OCI-M1 (cell line): ENCODE data around the gene PHF14.
"Not testable (repeated sequence)": the region's sequence is repeated elsewhere in the genome, so short reads cannot be mapped to it uniquely, and the experiment has no call there.

Experiments used
- DNase-seq: peaks from one replicate; lab custom pipeline; 2025; lab: John Stamatoyannopoulos, UW

PHF14 gene, protein sequence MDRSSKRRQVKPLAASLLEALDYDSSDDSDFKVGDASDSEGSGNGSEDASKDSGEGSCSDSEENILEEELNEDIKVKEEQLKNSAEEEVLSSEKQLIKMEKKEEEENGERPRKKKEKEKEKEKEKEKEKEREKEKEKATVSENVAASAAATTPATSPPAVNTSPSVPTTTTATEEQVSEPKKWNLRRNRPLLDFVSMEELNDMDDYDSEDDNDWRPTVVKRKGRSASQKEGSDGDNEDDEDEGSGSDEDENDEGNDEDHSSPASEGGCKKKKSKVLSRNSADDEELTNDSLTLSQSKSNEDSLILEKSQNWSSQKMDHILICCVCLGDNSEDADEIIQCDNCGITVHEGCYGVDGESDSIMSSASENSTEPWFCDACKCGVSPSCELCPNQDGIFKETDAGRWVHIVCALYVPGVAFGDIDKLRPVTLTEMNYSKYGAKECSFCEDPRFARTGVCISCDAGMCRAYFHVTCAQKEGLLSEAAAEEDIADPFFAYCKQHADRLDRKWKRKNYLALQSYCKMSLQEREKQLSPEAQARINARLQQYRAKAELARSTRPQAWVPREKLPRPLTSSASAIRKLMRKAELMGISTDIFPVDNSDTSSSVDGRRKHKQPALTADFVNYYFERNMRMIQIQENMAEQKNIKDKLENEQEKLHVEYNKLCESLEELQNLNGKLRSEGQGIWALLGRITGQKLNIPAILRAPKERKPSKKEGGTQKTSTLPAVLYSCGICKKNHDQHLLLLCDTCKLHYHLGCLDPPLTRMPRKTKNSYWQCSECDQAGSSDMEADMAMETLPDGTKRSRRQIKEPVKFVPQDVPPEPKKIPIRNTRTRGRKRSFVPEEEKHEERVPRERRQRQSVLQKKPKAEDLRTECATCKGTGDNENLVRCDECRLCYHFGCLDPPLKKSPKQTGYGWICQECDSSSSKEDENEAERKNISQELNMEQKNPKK

GRCh38 chr7:10973061-10973941, at the start of gene PHF14:
PHF14 (plus strand) TSS chr7:10973872; CDS start chr7:10974324, 452 bp downstream.
- peak; percentile 96 for DNase-seq

DNA sequence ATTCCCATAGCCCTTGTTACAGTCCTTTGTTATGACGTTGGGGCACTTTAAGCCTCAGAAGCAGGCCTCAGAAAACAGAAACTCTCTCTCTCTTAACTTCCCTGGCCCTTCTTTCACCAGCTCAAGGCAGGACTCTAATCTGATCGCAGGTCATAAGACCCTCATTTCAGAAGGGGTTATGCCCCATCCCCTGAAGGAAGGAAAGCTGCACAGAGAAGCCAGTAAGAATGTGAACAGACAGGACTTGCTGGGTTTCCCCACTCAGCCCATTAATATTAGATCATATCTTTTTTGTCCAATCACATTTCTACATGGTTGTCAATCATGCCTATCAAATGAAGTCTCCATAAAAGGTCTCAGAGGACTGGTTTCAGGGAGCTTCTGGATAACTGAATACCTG, 49.3 kb upstream of the PHF14 start:
- DNase-seq = no peak

DNA sequence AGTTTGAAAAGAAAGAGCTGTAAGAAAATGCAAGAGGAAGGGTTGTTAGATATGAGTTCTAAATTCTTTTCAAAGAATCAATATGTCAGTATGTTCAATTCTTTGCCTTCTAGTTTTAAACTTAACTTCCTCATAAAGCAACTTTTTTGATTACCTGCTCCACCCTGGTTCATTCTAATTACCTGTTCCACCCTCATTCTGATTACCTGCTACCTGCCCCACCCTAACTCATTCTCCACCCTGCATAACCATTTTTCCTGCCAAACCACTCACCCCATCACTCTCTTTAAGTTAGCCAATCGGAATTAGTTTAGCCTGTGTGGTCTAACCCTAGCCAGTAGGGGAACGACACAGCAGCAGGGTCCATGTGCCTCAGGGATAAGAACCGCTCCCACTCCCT, 45.5 kb upstream of the PHF14 start:
- not testable (repeated sequence) for DNase-seq

GRCh38 chr7:10930551-10930950, 43.1 kb upstream of the PHF14 start:
- DNase-seq = no peak

- DNase-seq = no peak
These were observed 42.5 kb upstream of the PHF14 start for GRCh38 chr7:10931161-10931560.

DNA sequence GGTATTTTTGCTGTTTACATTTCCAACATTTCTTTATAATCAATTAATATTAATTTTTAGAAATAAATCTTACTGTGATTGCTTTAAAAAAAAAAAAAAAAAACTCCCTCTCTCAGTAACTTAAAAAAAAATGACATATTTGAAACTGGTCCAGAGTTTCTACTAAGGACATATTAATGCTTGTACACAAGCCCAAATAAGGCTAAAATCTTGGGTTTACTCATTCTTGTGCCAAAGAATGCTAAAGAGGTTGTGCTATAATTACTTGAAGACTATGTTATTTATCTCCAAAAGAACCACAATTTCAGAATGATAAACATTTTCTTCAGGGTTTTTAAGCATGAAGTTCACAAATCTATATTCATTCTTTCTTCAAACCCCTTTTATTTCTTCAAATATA, 39.4 kb upstream of the PHF14 start:
- DNase-seq = no peak

- no peak for DNase-seq
These were observed 34.3 kb upstream of the PHF14 start for GRCh38 chr7:10939237-10939910.

DNA sequence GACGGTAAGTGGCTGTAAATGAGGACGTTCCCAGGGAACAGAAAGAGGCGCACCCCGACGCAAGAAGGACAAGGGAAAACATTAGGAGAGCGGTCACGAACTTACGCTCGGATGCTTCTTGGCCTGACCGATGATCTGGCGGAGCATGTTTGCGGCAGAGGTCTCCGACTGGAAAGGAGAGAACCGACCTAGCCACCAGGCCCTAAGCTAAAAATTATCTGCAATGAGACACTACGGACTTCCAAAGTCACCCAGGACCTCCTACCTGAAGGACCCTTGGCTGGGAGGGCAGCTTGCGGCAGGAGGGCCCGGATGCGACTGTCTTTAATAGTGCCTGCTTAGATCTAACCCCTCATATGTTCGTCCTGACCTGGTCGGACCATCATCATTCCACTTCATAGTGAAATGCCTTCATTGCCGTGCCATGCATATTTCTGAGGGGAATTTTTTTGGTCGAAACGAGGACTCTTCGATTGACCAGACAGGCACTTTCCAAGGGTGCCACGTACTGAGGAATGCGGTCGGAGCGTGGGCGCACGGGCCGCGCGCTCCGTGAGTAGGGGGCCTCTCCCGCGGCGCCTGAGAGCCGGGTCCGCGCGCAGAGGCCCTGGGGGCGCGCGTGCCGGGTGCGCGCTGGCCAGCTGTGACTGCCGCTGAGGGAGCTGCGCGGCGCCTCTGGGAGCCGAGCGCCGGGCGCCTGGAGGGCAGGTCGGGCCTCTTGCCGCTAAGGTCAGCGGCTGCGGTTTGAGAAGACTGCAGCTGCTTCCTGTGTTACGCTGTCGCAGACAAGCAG, 33.6 kb upstream of the PHF14 start:
- peak; percentile 92 for DNase-seq

- DNase-seq = peak; percentile 52
These were observed 32.8 kb upstream of the PHF14 start for GRCh38 chr7:10940704-10941355.

GRCh38 chr7:10950494-10950893, 23.2 kb upstream of the PHF14 start:
- no peak for DNase-seq

DNA sequence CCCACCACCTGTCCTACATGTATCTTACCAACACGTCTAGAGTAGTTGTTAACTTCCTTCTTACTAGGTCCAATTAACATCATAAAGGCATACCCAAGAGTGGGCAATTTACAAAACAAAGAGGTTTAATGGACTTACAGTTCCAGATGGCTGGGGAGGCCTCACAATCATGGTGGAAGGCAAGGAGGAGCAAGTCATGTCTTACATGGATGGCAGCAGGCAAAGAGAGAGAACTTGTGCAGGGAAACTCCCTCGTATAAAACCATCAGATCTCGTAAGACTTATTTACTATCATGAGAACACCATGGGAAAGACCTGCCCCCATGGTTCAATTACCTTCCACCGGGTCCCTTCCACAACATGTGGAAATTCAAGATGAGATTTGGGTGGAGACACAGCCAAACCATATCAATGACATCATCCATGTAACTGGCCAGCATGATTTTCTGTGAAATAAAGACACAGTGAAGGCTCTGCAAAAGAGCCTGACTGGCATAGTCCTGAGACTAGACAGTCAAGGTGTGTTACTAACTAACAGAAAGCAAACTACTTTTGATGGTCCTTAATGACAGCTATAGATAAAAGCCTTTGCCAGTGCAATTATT, 22.6 kb upstream of the PHF14 start:
- DNase-seq = not testable (repeated sequence)

DNA sequence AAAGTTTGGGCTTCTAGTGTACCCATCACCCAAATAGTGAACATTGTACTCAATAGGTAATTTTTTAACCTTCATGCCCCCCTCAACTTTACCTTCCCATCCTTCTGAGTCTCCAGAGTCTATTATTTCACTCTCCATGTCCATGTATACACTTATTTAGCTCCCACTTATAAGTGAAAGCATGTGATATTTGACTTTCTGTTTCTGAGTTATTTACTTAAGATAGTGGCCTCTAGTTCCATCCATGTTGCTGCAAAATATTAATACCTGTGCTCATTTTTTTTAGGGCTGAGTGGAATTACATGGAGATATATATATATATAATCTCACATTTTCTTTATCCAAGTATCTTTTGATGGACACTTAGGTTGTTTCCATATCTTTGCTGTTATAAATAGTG, 21.1 kb upstream of the PHF14 start:
- DNase-seq = no peak

DNA sequence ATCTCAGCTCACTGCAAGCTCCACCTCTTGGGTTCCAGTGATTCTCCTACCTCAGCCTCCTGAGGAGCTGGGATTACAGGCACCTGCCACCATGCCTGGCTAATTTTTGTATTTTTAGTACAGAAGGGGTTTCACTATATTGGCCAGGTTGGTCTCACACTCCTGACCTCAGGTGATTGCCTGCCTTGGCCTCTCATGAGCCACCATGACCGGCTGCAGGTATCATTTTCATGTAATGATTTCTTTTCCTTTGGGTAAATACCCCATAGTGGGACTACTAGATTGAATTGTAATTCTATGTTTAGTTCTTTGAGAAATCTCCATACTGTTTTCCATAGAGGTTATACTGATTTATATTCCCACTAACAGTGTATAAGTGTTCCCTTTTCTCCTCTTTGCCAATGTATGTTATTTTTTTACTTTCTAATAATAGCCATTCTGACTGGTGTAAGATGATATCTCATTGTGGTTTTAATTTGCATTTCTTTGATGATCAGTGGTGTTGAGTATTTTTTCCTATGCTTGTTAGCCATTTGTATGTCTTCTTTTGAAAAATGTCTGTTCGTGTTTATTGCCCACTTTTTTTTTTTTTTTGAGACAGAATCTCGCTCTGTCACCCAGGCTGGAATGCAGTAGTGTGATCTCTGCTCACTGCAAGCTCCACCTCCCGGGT, 20.5 kb upstream of the PHF14 start:
- not testable (repeated sequence) for DNase-seq

GRCh38 chr7:10956528-10956927, 17.1 kb upstream of the PHF14 start:
- DNase-seq = no peak

- not testable (repeated sequence) for DNase-seq
These were observed 13.4 kb upstream of the PHF14 start for GRCh38 chr7:10960242-10960641.

- not testable (repeated sequence) for DNase-seq
These were observed 8.7 kb upstream of the PHF14 start for GRCh38 chr7:10965016-10965415.

DNA sequence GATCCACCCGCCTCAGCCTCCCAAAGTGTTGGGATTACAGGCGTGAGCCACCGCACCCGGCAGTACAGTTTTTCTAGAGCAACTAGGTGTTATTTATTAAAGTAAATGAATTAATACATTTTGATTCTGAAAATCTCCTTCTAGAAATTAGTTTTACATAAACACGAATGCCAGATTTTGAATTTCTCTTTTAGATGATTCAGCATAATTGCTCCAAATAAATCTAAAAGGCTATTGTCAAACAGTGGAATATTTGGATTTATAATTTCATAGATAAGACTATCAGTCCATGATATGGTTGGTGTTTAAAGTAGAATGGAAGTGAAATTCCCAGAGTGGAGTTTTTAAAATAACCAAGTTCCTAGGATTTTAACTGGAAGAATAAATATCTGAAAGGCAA, 1.5 kb upstream of the PHF14 start:
- no peak for DNase-seq

- peak; percentile 62 for DNase-seq
These were observed 555 bp downstream of the PHF14 start for GRCh38 chr7:10973942-10974911.
